K562 (cell line): ENCODE data around the gene ZNF692. TPM values are rescaled to one million over a fixed set of nuclear protein-coding genes. Genes with fewer than 3 reads are reported as not detected.

ENCODE experiments used
- BDP1 ChIP-seq: IDR thresholded peaks from 3 replicates; pipeline ENCODE4 v1.6.1; 2011; ENCODE audit not compliant: insufficient read length, insufficient read depth
- CHCHD3 ChIP-seq: fragments of 250-450 bp; sonication (Bioruptor Pico); IDR thresholded peaks from 2 replicates; pipeline ENCODE4 v2.1.2; 2022; ENCODE audit warnings: mild to moderate bottlenecking
- HDAC1 ChIP-seq, 2 experiments: fragments of 450-650 bp; IDR thresholded peaks; 2 replicates each; pipeline ENCODE4 v1.6.1; 2016 to 2017; ENCODE audit warnings: inconsistent platforms in 1 of 2, mild to moderate bottlenecking in 1 of 2, moderate library complexity in 1 of 2
- HES1 ChIP-seq: fragments of 450-650 bp; IDR thresholded peaks from 2 replicates; pipeline ENCODE4 v1.6.1; 2016; ENCODE audit warnings: low read depth, mild to moderate bottlenecking, moderate library complexity
- HOXB6 ChIP-seq: fragments of 250-450 bp; sonication (Bioruptor Pico); IDR thresholded peaks from 2 replicates; pipeline ENCODE4 v1.5.1; 2022; ENCODE audit warnings: mild to moderate bottlenecking, borderline replicate concordance
- LCOR ChIP-seq: sonication (generic); formaldehyde crosslinking; IDR thresholded peaks from 2 replicates; pipeline ENCODE4 v1.8.0; 2022; ENCODE audit warnings: mild to moderate bottlenecking, missing genetic modification reagents
- MCM2 ChIP-seq: fragments of 450-650 bp; IDR thresholded peaks from 2 replicates; pipeline ENCODE4 v1.6.1; 2017; ENCODE audit warnings: low read depth, mild to moderate bottlenecking
- NCOA4 ChIP-seq: fragments of 450-650 bp; IDR thresholded peaks from 2 replicates; pipeline ENCODE4 v1.6.1; 2018; ENCODE audit warnings: mild to moderate bottlenecking; ENCODE audit not compliant: partially characterized antibody
- SIN3A ChIP-seq, 2 experiments: fragments of 150-350 bp in 1 of 2; IDR thresholded peaks; 2 replicates each; pipeline ENCODE4 v1.6.1; 2011 to 2016; ENCODE audit warnings: borderline replicate concordance in 2 of 2, low read depth in 2 of 2, low read length in 2 of 2, mild to moderate bottlenecking in 2 of 2, moderate library complexity in 2 of 2; ENCODE audit not compliant: control insufficient read depth in 1 of 2
- SIRT6 ChIP-seq: IDR thresholded peaks from one replicate; pipeline ENCODE4 v1.6.1; 2012; ENCODE audit warnings: low read depth, mild to moderate bottlenecking, control low read depth, inconsistent platforms, low read length, moderate library complexity
- ZKSCAN1 ChIP-seq: fragments of 150-350 bp; IDR thresholded peaks from 2 replicates; pipeline ENCODE4 v1.6.1; 2016; ENCODE audit warnings: low read depth, low read length
- ZNF316 ChIP-seq: fragments of 450-650 bp; IDR thresholded peaks from 2 replicates; pipeline ENCODE4 v1.6.1; 2016
- ZNF354B ChIP-seq: fragments of 250-450 bp; sonication (Bioruptor Pico); IDR thresholded peaks from 2 replicates; pipeline ENCODE4 v1.4.0; 2020
- ZNF444 ChIP-seq: fragments of 250-450 bp; sonication (Bioruptor Pico); IDR thresholded peaks from 2 replicates; pipeline ENCODE4 v1.4.0; 2020; ENCODE audit warnings: mild to moderate bottlenecking, moderate library complexity
- ZNF512 ChIP-seq: IDR thresholded peaks from 2 replicates; pipeline ENCODE4 v1.6.1; 2016; ENCODE audit warnings: missing genetic modification characterization, missing compliant biosample characterization
- ZNF584 ChIP-seq: fragments of 200-800 bp; sonication (Bioruptor generic); IDR thresholded peaks from 2 replicates; pipeline ENCODE4 v1.6.1; 2016; ENCODE audit warnings: low read depth, mild to moderate bottlenecking, missing genetic modification characterization, missing compliant biosample characterization
- ZNF778 ChIP-seq: fragments of 450-650 bp; formaldehyde crosslinking; IDR thresholded peaks from 2 replicates; pipeline ENCODE4 v1.4.0; 2020; ENCODE audit warnings: mild to moderate bottlenecking, moderate library complexity
- polyA plus RNA-seq, 8 experiments: library from polyadenylated mRNA; depleted of rRNA in 4 of 8; stranded (reverse) in 5 of 8; unstranded in 3 of 8; fragments of >200 nt; fragmentation: Nextera tagmentation in 2 of 8; fragmentation: Illumina TruSeq in 1 of 8; extraction: Ambion mirVana in 2 of 8; extraction: Trizol in 1 of 8; gene quantifications; 2 replicates each; pipeline versions ENCODE4 v1.2.1 to v1.2.3, GENCODE V29; 2011 to 2014; ENCODE audit warnings: inconsistent platforms in 1 of 8, missing spikeins in 1 of 8
- total RNA-seq, 7 experiments: library from RNA; depleted of rRNA in 6 of 7; stranded (reverse); fragments of >200 nt in 6 of 7; fragmentation: Illumina TruSeq in 2 of 7; extraction: Trizol in 2 of 7; gene quantifications; 2 replicates each; pipeline versions ENCODE4 v1.2.1 to v1.2.3, GENCODE V29; 2011 to 2021; ENCODE audit warnings: low replicate concordance in 1 of 7
- TF ChIP-seq, protein P1 (sequence below), 2 experiments: fragments of 450-650 bp in 1 of 2; IDR thresholded peaks; 2 replicates each; pipeline ENCODE4 v1.6.1; 2011 to 2017; ENCODE audit warnings: low read depth in 2 of 2, antibody characterized with exemption in 1 of 2, borderline replicate concordance in 1 of 2, low read length in 1 of 2, mild to moderate bottlenecking in 1 of 2, mixed read lengths in 1 of 2; ENCODE audit not compliant: control insufficient read depth in 1 of 2
- TF ChIP-seq, protein P2 (sequence below): sonication (generic); formaldehyde crosslinking; IDR thresholded peaks from 2 replicates; pipeline ENCODE4 v1.8.0; 2022; ENCODE audit warnings: mild to moderate bottlenecking, missing genetic modification reagents
- TF ChIP-seq, protein P3 (sequence below), 2 experiments: fragments of 250-450 bp in 1 of 2; fragments of 450-650 bp in 1 of 2; sonication (Bioruptor Pico) in 1 of 2; IDR thresholded peaks; 2 replicates each; pipeline versions ENCODE4 v1.6.1 to v1.8.0; 2016 to 2021; ENCODE audit warnings: mild to moderate bottlenecking in 2 of 2, moderate library complexity in 2 of 2, missing compliant biosample characterization in 1 of 2, missing genetic modification characterization in 1 of 2

The ZNF692 gene
- total and polyA plus RNA-seq, 9 of the 15 experiments (the other 6 are each of a cell fraction or from before 2014, with no cell fraction given) = 8.4 to 143 (median 55.9) TPM

- TF ChIP-seq HES1 (no peak), MCM2 (no peak), CHCHD3 (CRISPR knock-in tag) (no peak), NCOA4 (no peak), SIN3A (IDR thresholded peaks at IDR 0.05; ENCODE audit: borderline replicate concordance in 2 of 2, control insufficient read depth in 1 of 2, low read depth in 2 of 2, low read length in 2 of 2) (peak; percentile 57 to 79; a peak in 3 of 4 replicates), ZNF444 (no peak), ZNF778 (CRISPR knock-in tag) (no peak), ZNF512 (tag) (no peak), SIRT6 (no peak), ZNF584 (CRISPR knock-in tag) (no peak), HDAC1 (IDR thresholded peaks at IDR 0.05) (peak in 1 of 2 experiments; percentile 66; a peak in 2 of 4 replicates), HOXB6 (no peak), LCOR (CRISPR knock-in tag) (0 out of 2 replicates have a peak, but pooled peaks have one; percentile 61), ZNF316 (no peak), ZNF354B (no peak), ZKSCAN1 (no peak), BDP1 (no peak)
- TF ChIP-seq, protein P1, sequence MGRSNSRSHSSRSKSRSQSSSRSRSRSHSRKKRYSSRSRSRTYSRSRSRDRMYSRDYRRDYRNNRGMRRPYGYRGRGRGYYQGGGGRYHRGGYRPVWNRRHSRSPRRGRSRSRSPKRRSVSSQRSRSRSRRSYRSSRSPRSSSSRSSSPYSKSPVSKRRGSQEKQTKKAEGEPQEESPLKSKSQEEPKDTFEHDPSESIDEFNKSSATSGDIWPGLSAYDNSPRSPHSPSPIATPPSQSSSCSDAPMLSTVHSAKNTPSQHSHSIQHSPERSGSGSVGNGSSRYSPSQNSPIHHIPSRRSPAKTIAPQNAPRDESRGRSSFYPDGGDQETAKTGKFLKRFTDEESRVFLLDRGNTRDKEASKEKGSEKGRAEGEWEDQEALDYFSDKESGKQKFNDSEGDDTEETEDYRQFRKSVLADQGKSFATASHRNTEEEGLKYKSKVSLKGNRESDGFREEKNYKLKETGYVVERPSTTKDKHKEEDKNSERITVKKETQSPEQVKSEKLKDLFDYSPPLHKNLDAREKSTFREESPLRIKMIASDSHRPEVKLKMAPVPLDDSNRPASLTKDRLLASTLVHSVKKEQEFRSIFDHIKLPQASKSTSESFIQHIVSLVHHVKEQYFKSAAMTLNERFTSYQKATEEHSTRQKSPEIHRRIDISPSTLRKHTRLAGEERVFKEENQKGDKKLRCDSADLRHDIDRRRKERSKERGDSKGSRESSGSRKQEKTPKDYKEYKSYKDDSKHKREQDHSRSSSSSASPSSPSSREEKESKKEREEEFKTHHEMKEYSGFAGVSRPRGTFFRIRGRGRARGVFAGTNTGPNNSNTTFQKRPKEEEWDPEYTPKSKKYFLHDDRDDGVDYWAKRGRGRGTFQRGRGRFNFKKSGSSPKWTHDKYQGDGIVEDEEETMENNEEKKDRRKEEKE (IDR thresholded peaks at IDR 0.05; ENCODE audit: borderline replicate concordance in 1 of 2, control insufficient read depth in 1 of 2, low read depth in 2 of 2, low read length in 1 of 2) = no peak
- TF ChIP-seq, protein P2, sequence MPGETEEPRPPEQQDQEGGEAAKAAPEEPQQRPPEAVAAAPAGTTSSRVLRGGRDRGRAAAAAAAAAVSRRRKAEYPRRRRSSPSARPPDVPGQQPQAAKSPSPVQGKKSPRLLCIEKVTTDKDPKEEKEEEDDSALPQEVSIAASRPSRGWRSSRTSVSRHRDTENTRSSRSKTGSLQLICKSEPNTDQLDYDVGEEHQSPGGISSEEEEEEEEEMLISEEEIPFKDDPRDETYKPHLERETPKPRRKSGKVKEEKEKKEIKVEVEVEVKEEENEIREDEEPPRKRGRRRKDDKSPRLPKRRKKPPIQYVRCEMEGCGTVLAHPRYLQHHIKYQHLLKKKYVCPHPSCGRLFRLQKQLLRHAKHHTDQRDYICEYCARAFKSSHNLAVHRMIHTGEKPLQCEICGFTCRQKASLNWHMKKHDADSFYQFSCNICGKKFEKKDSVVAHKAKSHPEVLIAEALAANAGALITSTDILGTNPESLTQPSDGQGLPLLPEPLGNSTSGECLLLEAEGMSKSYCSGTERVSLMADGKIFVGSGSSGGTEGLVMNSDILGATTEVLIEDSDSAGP (CRISPR knock-in tag) = no peak
- TF ChIP-seq, protein P3, sequence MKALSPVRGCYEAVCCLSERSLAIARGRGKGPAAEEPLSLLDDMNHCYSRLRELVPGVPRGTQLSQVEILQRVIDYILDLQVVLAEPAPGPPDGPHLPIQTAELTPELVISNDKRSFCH (CRISPR knock-in tag; IDR thresholded peaks at IDR 0.05) = no peak
- TF ChIP-seq, protein P3 (tag; IDR thresholded peaks at IDR 0.05) = peak; percentile 45; the same call in 1 of the 2 replicates
Observed at GRCh38 chr1:248858096-248858890, 592 bp downstream of the ZNF692 start (continued).
